HepG2 (cell line): ENCODE measurements around the gene MCRS1. TPM values are rescaled to one million over a fixed set of nuclear protein-coding genes. Genes with fewer than 3 reads are reported as not detected.
A peak's percentile ranks its signal among the peaks of the same experiment; 100 is the strongest.

Source experiments
- ATF7-NPFF ChIP-seq: sonication (generic); formaldehyde crosslinking; IDR thresholded peaks from 2 replicates; pipeline ENCODE4 v1.8.1; 2023; ENCODE audit warnings: mild to moderate bottlenecking, low read depth, missing genetic modification reagents, moderate library complexity
- FOXC1 ChIP-seq: sonication (generic); formaldehyde crosslinking; IDR thresholded peaks from 2 replicates; pipeline ENCODE4 v1.8.0; 2022; ENCODE audit warnings: mild to moderate bottlenecking, missing genetic modification reagents, borderline replicate concordance
- NR3C1 ChIP-seq: sonication (generic); formaldehyde crosslinking; IDR thresholded peaks from 2 replicates; pipeline ENCODE4 v1.4.0; 2020; ENCODE audit warnings: missing genetic modification reagents
- POLR2A ChIP-seq, 2 experiments: IDR thresholded peaks; 2 replicates each; pipeline ENCODE4 v1.6.1; 2011; ENCODE audit warnings: low read depth in 2 of 2, low read length in 2 of 2, mild to moderate bottlenecking in 1 of 2, moderate library complexity in 1 of 2; ENCODE audit not compliant: insufficient read depth in 1 of 2
- RAD21 ChIP-seq: fragments of 450-650 bp; formaldehyde crosslinking; IDR thresholded peaks from 2 replicates; pipeline ENCODE4 v1.5.0; 2020; ENCODE audit warnings: mild to moderate bottlenecking
- RARA ChIP-seq: IDR thresholded peaks from 2 replicates; pipeline ENCODE4 v1.6.1; 2016; ENCODE audit warnings: missing genetic modification reagents, missing compliant biosample characterization
- ZFP36L1 ChIP-seq: sonication (generic); formaldehyde crosslinking; IDR thresholded peaks from 2 replicates; pipeline ENCODE4 v1.8.0; 2022; ENCODE audit warnings: mild to moderate bottlenecking, missing genetic modification reagents, moderate library complexity
- ZNF235 ChIP-seq: sonication (generic); formaldehyde crosslinking; IDR thresholded peaks from 2 replicates; pipeline ENCODE4 v1.8.1; 2023; ENCODE audit warnings: mild to moderate bottlenecking, missing genetic modification reagents, borderline replicate concordance
- ZNF678 ChIP-seq: sonication (generic); formaldehyde crosslinking; IDR thresholded peaks from 2 replicates; pipeline ENCODE4 v1.4.0; 2020; ENCODE audit warnings: mild to moderate bottlenecking, missing genetic modification reagents
- ZNF7 ChIP-seq: IDR thresholded peaks from 2 replicates; pipeline ENCODE4 v1.6.1; 2016; ENCODE audit warnings: missing biosample characterization, missing genetic modification reagents
- ZNF850 ChIP-seq: sonication (generic); formaldehyde crosslinking; conservative IDR thresholded peaks from 2 replicates; pipeline ENCODE4 v1.9.0; 2021; ENCODE audit warnings: mild to moderate bottlenecking, missing genetic modification reagents
- ZSCAN20 ChIP-seq: sonication (generic); formaldehyde crosslinking; IDR thresholded peaks from 2 replicates; pipeline ENCODE4 v1.4.0; 2020; ENCODE audit warnings: missing genetic modification reagents, mild to moderate bottlenecking, borderline replicate concordance
- ZSCAN21 ChIP-seq: sonication (generic); formaldehyde crosslinking; IDR thresholded peaks from 2 replicates; pipeline ENCODE4 v1.8.0; 2022; ENCODE audit warnings: mild to moderate bottlenecking, missing genetic modification reagents, moderate library complexity, borderline replicate concordance
- ZSCAN29 ChIP-seq: sonication (generic); formaldehyde crosslinking; conservative IDR thresholded peaks from 2 replicates; pipeline ENCODE4 v1.4.0; 2020; ENCODE audit warnings: mild to moderate bottlenecking, missing genetic modification reagents
- polyA plus RNA-seq, 8 experiments: library from polyadenylated mRNA; depleted of rRNA in 3 of 8; stranded (reverse) in 7 of 8; unstranded in 1 of 8; fragments of >200 nt; fragmentation: Illumina TruSeq in 4 of 8; extraction: Trizol in 4 of 8; gene quantifications; 2 replicates each; pipeline versions ENCODE4 v1.2.1 to v1.2.3, GENCODE V29; 2011 to 2016; ENCODE audit warnings: low read depth in 4 of 8, missing spikeins in 1 of 8, mixed read lengths in 1 of 8; ENCODE audit not compliant: insufficient read depth in 1 of 8
- total RNA-seq, 5 experiments: library from RNA; depleted of rRNA; stranded (reverse); fragments of >200 nt; fragmentation: Illumina TruSeq; extraction: Trizol; gene quantifications; 2 replicates each; pipeline ENCODE4 v1.2.3, GENCODE V29; 2016; ENCODE audit warnings: low read depth in 1 of 5
- TF ChIP-seq, protein P1 (sequence below): IDR thresholded peaks from 2 replicates; pipeline ENCODE4 v1.6.1; 2016; ENCODE audit warnings: control low read depth
- TF ChIP-seq, protein P2 (sequence below): IDR thresholded peaks from 2 replicates; pipeline ENCODE4 v1.6.1; 2012; ENCODE audit warnings: low read depth, low read length, improper control_type of control experiment
- TF ChIP-seq, protein P3 (sequence below): sonication (generic); formaldehyde crosslinking; IDR thresholded peaks from 2 replicates; pipeline ENCODE4 v1.5.0; 2020; ENCODE audit warnings: mild to moderate bottlenecking, missing genetic modification reagents, borderline replicate concordance
- TF ChIP-seq, protein P4 (sequence below): sonication (generic); formaldehyde crosslinking; IDR thresholded peaks from 2 replicates; pipeline ENCODE4 v1.8.0; 2022; ENCODE audit warnings: mild to moderate bottlenecking, missing genetic modification reagents, borderline replicate concordance

Gene MCRS1
- total and polyA plus RNA-seq, 2 of the 13 experiments (the other 11 are each of a cell fraction or from before 2014, with no cell fraction given), result 51.0 to 66.3 TPM

DNA sequence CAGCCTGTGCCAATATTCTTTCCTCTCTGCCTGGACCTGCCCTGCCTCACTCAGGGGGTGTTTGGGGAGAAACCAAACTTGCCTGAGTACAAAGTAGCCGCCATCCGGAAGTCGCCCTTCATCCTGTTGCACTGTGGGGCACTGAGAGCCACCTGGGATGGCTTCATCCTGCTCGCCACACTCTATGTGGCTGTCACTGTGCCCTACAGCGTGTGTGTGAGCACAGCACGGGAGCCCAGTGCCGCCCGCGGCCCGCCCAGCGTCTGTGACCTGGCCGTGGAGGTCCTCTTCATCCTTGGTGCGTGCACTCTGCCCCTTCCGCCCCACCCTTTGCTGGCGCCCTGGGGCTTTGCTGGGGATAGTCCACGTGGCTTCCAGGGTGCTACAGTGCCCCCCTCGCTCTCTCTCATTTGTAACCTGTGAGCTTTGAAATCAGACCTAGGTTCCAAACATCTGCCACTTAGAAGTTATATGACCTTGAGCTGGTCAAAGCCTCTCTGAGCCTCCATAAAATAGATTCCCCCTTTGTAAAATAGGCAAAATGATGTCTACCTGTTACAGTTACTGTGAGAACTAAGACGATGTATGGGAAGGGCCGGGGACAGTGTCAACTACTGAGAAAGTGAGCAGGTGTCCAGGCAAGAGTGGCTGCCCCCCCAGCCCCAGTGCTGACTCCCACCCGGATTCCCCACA lies 24.6 kb downstream of the MCRS1 start (continued):
- TF ChIP-seq, protein P1, sequence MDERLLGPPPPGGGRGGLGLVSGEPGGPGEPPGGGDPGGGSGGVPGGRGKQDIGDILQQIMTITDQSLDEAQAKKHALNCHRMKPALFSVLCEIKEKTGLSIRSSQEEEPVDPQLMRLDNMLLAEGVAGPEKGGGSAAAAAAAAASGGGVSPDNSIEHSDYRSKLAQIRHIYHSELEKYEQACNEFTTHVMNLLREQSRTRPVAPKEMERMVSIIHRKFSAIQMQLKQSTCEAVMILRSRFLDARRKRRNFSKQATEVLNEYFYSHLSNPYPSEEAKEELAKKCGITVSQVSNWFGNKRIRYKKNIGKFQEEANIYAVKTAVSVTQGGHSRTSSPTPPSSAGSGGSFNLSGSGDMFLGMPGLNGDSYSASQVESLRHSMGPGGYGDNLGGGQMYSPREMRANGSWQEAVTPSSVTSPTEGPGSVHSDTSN (CRISPR knock-in tag), result no peak
- TF ChIP-seq POLR2A (IDR thresholded peaks at IDR 0.05; ENCODE audit: insufficient read depth in 1 of 2, low read depth in 2 of 2, low read length in 2 of 2) (no peak), RARA (CRISPR knock-in tag) (peak; percentile 36; the same call in 1 of the 2 replicates), ZSCAN29 (CRISPR knock-in tag) (no peak), ZNF850 (CRISPR knock-in tag) (no peak), ZSCAN20 (CRISPR knock-in tag) (no peak), ATF7-NPFF (CRISPR knock-in tag) (no peak), ZFP36L1 (CRISPR knock-in tag) (no peak), ZNF678 (CRISPR knock-in tag) (no peak), RAD21 (CRISPR knock-in tag) (no peak), ZSCAN21 (CRISPR knock-in tag) (no peak), ZNF235 (no peak), NR3C1 (CRISPR knock-in tag) (no peak), FOXC1 (CRISPR knock-in tag) (no peak), ZNF7 (CRISPR knock-in tag) (no peak)
- TF ChIP-seq, protein P2, sequence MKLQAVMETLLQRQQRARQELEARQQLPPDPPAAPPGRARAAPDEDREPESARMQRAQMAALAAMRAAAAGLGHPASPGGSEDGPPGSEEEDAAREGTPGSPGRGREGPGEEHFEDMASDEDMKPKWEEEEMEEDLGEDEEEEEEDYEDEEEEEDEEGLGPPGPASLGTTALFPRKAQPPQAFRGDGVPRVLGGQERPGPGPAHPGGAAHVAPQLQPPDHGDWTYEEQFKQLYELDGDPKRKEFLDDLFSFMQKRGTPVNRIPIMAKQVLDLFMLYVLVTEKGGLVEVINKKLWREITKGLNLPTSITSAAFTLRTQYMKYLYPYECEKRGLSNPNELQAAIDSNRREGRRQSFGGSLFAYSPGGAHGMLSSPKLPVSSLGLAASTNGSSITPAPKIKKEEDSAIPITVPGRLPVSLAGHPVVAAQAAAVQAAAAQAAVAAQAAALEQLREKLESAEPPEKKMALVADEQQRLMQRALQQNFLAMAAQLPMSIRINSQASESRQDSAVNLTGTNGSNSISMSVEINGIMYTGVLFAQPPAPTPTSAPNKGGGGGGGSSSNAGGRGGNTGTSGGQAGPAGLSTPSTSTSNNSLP, result no peak
- TF ChIP-seq, protein P3, sequence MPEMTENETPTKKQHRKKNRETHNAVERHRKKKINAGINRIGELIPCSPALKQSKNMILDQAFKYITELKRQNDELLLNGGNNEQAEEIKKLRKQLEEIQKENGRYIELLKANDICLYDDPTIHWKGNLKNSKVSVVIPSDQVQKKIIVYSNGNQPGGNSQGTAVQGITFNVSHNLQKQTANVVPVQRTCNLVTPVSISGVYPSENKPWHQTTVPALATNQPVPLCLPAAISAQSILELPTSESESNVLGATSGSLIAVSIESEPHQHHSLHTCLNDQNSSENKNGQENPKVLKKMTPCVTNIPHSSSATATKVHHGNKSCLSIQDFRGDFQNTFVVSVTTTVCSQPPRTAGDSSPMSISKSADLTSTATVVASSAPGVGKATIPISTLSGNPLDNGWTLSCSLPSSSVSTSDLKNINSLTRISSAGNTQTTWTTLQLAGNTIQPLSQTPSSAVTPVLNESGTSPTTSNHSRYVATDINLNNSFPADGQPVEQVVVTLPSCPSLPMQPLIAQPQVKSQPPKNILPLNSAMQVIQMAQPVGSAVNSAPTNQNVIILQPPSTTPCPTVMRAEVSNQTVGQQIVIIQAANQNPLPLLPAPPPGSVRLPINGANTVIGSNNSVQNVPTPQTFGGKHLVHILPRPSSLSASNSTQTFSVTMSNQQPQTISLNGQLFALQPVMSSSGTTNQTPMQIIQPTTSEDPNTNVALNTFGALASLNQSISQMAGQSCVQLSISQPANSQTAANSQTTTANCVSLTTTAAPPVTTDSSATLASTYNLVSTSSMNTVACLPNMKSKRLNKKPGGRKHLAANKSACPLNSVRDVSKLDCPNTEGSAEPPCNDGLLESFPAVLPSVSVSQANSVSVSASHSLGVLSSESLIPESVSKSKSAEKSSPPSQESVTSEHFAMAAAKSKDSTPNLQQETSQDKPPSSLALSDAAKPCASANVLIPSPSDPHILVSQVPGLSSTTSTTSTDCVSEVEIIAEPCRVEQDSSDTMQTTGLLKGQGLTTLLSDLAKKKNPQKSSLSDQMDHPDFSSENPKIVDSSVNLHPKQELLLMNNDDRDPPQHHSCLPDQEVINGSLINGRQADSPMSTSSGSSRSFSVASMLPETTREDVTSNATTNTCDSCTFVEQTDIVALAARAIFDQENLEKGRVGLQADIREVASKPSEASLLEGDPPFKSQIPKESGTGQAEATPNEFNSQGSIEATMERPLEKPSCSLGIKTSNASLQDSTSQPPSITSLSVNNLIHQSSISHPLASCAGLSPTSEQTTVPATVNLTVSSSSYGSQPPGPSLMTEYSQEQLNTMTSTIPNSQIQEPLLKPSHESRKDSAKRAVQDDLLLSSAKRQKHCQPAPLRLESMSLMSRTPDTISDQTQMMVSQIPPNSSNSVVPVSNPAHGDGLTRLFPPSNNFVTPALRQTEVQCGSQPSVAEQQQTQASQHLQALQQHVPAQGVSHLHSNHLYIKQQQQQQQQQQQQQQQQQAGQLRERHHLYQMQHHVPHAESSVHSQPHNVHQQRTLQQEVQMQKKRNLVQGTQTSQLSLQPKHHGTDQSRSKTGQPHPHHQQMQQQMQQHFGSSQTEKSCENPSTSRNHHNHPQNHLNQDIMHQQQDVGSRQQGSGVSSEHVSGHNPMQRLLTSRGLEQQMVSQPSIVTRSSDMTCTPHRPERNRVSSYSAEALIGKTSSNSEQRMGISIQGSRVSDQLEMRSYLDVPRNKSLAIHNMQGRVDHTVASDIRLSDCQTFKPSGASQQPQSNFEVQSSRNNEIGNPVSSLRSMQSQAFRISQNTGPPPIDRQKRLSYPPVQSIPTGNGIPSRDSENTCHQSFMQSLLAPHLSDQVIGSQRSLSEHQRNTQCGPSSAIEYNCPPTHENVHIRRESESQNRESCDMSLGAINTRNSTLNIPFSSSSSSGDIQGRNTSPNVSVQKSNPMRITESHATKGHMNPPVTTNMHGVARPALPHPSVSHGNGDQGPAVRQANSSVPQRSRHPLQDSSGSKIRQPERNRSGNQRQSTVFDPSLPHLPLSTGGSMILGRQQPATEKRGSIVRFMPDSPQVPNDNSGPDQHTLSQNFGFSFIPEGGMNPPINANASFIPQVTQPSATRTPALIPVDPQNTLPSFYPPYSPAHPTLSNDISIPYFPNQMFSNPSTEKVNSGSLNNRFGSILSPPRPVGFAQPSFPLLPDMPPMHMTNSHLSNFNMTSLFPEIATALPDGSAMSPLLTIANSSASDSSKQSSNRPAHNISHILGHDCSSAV, result no peak
- TF ChIP-seq, protein P4, sequence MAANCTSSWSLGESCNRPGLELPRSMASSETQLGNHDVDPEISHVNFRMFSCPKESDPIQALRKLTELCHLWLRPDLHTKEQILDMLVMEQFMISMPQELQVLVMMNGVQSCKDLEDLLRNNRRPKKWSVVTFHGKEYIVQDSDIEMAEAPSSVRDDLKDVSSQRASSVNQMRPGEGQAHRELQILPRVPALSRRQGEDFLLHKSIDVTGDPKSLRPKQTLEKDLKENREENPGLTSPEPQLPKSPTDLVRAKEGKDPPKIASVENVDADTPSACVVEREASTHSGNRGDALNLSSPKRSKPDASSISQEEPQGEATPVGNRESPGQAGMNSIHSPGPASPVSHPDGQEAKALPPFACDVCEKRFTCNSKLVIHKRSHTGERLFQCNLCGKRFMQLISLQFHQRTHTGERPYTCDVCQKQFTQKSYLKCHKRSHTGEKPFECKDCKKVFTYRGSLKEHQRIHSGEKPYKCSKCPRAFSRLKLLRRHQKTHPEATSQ, result no peak
